HG03045 (cell line): Measurements from ENCODE around the gene VARS2.
"Not testable (repeated sequence)": the region's sequence is repeated elsewhere in the genome, so short reads cannot be mapped to it uniquely, and the experiment has no call there.

ENCODE experiments used
- ATAC-seq: cut with Tn5 transposase; IDR thresholded peaks from one replicate; pipeline ENCODE4 v1.9.1; 2021; ENCODE audit warnings: mild to moderate bottlenecking, moderate library complexity; ENCODE audit not compliant: unreplicated experiment

Gene VARS2

GRCh38 chr6:30960907-30961673 lies 47.1 kb downstream of the VARS2 start:
- no peak for ATAC-seq

GRCh38 chr6:30962716-30963115 lies 48.7 kb downstream of the VARS2 start:
- no peak for ATAC-seq

DNA sequence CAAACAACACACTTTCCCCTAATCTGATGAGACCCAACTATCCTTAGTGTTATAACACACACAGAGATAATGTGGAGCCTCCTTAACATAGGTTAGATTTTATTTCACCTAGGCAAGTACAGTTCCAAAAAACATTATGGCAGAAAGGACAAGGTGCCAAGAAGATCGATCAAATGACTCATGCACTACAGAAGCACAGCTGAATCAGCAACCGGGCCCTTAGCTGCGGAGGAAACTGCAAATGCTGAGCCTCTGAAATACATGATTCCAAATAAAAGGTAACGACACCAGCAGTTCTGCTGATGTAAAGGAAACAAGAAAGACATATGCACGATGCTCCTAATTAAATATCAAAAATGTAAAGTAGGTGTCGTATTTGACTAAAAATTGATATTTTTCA lies 49.6 kb downstream of the VARS2 start:
- ATAC-seq = no peak

DNA sequence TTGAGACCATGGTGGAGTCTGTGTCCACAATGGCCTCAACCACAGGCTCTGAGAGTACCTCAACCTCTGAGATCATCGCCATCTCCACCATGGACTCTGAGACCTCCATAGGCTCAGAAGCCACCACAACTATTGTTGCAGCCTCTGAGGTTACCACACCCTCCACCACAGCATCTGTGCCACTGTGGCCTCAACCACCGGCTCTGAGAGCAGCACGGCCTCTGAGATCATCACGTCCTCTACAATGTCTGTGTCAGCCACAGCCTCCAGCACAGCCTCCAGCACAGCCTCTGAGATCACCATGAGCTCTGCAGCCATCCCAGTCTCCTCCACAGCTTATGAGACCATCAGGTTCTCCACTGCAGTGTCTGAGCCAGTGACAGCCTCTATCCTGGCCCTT lies 50.0 kb downstream of the VARS2 start:
- ATAC-seq = no peak

- ATAC-seq = no peak
Measured at GRCh38 chr6:30965140-30965601, 51.1 kb downstream of the VARS2 start.

DNA sequence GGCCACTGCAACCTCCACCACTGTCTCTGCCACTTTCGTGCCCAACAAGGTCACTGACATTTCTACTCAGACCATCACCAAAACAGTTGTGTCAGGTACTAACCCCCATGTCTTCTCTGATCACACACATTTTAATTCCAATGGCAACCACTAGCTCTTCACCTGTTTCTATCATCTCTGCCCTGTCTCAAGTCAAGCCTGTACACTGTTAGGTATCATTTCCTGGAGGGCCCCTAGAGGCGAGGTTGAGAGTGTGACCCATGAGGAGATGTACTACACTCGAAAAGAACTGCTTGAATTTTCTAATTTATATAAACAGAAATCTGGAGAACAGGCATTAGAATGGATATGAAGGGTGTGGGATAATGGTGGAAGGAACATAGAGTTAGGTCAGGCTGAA lies 52.1 kb downstream of the VARS2 start:
- ATAC-seq = no peak

DNA sequence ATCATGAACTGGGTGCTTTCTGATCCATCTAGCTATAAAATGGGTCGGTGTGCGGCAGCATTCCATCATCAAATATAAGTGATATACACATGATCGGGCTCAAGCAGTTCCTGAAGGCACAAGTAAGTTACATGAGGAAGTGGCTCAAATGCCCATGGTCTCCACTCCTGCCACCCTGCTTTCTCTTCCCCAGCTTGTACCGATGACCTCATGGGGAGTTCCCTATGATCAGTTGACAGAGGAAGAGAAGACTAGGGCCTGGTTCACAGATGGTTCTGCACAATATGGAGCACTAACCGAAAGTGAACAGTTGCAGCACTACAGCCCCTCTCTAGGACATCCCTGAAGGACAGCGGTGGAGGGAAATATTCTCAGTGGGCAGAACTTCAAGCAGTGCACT lies 55.1 kb downstream of the VARS2 start:
- ATAC-seq = not testable (repeated sequence)

DNA sequence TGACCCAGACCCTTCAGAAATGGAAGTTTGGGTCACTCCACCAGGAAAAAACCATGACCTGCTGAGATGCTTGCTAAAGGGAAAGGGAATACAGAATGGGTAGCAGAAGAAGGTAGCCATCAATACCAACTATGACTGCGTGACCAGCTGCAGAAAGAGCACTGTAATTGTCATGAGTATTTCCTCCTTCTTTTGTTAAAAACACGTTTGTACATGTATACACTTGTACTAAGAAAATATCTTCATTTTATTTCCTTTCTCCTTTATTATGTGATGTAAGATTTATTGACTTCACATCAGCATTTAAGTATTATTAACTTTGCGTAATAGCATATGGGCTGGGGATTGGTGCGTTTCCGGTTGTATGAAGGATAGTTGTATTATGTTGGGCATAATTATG lies 56.9 kb downstream of the VARS2 start:
- no peak for ATAC-seq

- no peak for ATAC-seq
Measured at GRCh38 chr6:30972816-30973215, 58.8 kb downstream of the VARS2 start.

GRCh38 chr6:30974490-30975252 lies 60.6 kb downstream of the VARS2 start:
- ATAC-seq = no peak
